Measurements from ENCODE around the gene MTMR3. TPM values are rescaled to one million over a fixed set of nuclear protein-coding genes. Genes with fewer than 3 reads are reported as not detected.

Gene MTMR3
- total RNA-seq, 6 experiments from 2014 or later = 14.5 to 19.2 (median 18.2) TPM

DNA sequence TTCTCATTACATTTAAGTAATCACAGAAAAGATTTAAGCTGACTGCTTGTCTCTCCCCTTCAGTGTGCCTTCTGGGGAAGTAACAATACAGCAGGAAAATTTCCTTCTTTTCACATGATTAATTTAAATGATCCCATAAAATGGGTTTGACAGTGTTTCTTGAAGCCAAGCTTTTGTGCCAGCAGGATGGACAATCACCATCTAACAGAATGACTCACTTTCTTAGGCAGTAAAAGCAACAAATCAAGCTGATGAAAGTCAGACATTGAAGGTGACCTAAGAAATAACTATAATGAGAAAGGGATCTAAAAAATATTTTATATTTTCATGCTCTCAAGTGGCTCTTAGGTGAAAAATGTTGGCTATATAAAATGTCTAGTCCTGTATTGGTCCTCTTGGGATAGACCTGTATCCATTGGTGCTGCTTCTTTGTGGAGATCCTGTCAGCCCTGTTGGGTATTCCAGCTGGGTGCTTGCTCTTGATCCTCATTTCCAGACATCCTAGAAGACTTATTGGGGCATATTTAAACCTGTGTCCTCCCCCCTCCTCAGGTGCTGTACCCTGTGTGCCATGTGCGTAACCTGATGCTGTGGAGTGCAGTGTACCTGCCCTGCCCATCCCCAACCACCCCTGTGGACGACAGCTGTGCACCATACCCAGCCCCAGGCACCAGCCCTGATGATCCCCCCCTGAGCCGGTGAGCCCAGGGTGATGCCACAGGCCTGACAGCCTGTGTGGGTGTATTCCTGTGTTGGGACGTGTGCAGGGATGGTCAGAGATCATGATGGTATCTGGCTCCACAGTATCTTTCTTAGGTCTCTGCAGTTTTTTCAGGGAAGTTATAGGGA lies 134.6 kb downstream of the MTMR3 start:
- intact Hi-C loops (cut with DNase I) = loop anchor here in 1 of 2 donors (10.0 kb wide), 1 partner anchor 67 kb away; the partner anchor contains the start of gene HORMAD2
- no peak for DNase-seq

DNA sequence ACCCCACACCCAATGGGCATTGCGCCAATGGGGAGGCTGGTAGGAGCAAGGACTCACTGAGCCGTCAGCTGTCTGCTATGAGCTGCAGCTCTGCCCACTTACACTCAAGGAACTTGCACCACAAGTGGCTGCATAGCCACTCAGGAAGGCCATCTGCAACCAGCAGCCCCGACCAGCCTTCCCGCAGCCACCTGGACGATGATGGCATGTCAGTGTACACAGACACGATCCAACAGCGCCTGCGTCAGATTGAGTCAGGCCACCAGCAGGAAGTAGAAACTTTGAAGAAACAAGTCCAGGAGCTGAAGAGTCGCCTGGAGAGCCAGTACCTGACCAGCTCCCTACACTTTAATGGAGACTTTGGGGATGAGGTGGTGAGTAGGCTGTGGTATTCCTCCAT lies 137.5 kb downstream of the MTMR3 start:
- 95% methylated on average over 4 of the region's 9 CpGs for WGBS (ENCODE audit: insufficient coverage, low coverage, low lambda C conversion rate, missing lambda C conversion rate)
- no peak for DNase-seq
- Histone ChIP-seq H3K4me1 (no peaks in the 10 kb centered on the region), H3K27ac (no peak overlapping the region), H3K9me3 (no peaks in the 10 kb centered on the region), H3K36me3 (peaks cover 5 to 88% (median 40%) of the 10 kb centered on the region in 4 donors), H3K4me3 (no peak overlapping the region), H3K27me3 (no peaks in the 10 kb centered on the region)
- TF ChIP-seq POLR2A (IDR thresholded peaks at IDR 0.05) = no peak
- TF ChIP-seq, protein P1, sequence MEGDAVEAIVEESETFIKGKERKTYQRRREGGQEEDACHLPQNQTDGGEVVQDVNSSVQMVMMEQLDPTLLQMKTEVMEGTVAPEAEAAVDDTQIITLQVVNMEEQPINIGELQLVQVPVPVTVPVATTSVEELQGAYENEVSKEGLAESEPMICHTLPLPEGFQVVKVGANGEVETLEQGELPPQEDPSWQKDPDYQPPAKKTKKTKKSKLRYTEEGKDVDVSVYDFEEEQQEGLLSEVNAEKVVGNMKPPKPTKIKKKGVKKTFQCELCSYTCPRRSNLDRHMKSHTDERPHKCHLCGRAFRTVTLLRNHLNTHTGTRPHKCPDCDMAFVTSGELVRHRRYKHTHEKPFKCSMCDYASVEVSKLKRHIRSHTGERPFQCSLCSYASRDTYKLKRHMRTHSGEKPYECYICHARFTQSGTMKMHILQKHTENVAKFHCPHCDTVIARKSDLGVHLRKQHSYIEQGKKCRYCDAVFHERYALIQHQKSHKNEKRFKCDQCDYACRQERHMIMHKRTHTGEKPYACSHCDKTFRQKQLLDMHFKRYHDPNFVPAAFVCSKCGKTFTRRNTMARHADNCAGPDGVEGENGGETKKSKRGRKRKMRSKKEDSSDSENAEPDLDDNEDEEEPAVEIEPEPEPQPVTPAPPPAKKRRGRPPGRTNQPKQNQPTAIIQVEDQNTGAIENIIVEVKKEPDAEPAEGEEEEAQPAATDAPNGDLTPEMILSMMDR (IDR thresholded peaks at IDR 0.05) = no peak
- ATAC-seq = peak in 1 of 4 donors; percentile 4
- intact Hi-C loops (cut with DNase I) = no loop called here

More for the DNA sequence above, 134.6 kb downstream of the MTMR3 start:
- WGBS (ENCODE audit: insufficient coverage, low coverage, low lambda C conversion rate, missing lambda C conversion rate) = 89% methylated on average over 2 of the region's 4 CpGs
- Histone ChIP-seq H3K4me1 (no peaks in the 10 kb centered on the region), H3K36me3 (peaks cover 5 to 87% (median 38%) of the 10 kb centered on the region in 4 donors), H3K27ac (no peak overlapping the region), H3K27me3 (no peaks in the 10 kb centered on the region), H3K9me3 (no peaks in the 10 kb centered on the region), H3K4me3 (no peak overlapping the region)
- TF ChIP-seq, protein P1 (IDR thresholded peaks at IDR 0.05) = no peak
- no peak for TF ChIP-seq POLR2A (IDR thresholded peaks at IDR 0.05)
- peak in 1 of 4 donors; percentile 18 for ATAC-seq

DNA sequence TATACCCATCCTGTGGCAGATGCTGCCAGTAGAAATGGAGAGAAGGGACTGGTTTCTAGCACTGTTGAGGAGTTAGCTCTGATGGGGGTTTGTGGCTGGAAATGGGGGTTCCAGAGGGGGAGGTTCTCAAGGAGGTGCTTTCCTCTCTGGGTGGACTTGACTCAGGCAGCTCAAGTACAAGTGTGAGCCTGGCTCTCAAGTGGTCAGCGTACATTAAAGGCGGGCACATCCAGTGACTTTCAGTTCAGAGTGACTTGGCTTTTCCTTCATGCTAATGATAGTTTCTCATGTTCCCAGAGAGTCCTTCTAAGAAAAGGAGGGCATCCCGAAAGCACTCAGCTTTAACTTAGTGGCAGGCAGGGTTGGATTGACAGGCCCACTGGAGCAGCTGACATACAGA lies 138.4 kb downstream of the MTMR3 start:
- intact Hi-C loops (cut with DNase I) = no loop called here
- DNase-seq (no peak), ATAC-seq (no peak)
- no peaks in the 10 kb centered on the region for H3K27me3 ChIP-seq
- no peak overlapping the region for H3K27ac ChIP-seq
- H3K4me1 ChIP-seq = no peaks in the 10 kb centered on the region
- WGBS (ENCODE audit: insufficient coverage, low coverage, low lambda C conversion rate, missing lambda C conversion rate) = 100% methylated on average over 1 of the region's 3 CpGs
- no peak for TF ChIP-seq POLR2A (IDR thresholded peaks at IDR 0.05)
- TF ChIP-seq, protein P1 (IDR thresholded peaks at IDR 0.05) = no peak
- H3K36me3 ChIP-seq = peaks cover 5 to 87% (median 38%) of the 10 kb centered on the region in 4 donors
- H3K4me3 ChIP-seq = no peak overlapping the region
- no peaks in the 10 kb centered on the region for H3K9me3 ChIP-seq

DNA sequence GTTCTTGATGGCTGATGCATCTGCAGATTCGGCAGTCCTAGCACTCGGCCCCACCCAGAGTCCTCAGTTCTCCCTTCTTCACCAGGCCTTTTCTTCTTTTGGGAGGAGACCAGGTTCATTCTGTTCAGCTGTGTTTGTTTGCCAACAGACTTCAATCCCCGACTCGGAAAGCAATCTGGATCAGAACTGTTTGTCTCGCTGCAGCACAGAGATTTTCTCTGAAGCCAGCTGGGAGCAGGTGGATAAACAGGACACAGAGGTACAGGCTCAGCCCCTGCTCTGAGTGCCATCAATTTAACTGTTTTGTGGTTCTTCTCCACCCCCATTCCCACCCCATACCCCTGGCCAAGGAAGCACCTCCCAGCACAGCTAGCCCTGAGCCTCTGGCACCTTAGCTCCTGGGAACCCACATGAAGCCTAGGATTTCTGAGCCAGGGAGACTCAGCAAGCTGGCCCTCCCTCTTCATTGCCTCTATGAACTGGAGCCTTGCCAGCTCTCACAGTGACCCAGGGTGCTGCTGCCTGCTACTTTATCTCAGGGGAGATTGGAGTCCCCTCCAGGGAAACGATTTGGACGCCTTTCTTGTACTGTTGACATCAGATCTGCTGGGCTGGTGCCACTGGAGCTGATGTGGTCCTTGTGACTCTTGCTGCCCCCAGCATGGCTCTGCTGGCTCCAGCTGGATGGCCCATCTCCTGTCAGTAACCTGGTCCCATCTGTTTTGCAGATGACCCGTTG lies 139.1 kb downstream of the MTMR3 start:
- TF ChIP-seq, protein P1 (IDR thresholded peaks at IDR 0.05) = no peak
- no peak for TF ChIP-seq POLR2A (IDR thresholded peaks at IDR 0.05)
- 69% methylated on average over 5 of the region's 8 CpGs for WGBS (ENCODE audit: insufficient coverage, low coverage, low lambda C conversion rate, missing lambda C conversion rate)
- DNase-seq = no peak
- no peak overlapping the region for H3K4me3 ChIP-seq
- no peaks in the 10 kb centered on the region for H3K27me3 ChIP-seq
- peaks cover 2 to 86% (median 34%) of the 10 kb centered on the region in 4 donors for H3K36me3 ChIP-seq
- ATAC-seq = peak in 1 of 4 donors; percentile 7
- intact Hi-C loops (cut with DNase I) = no loop called here
- H3K27ac ChIP-seq = no peak overlapping the region
- no peaks in the 10 kb centered on the region for H3K4me1 ChIP-seq
- no peaks in the 10 kb centered on the region for H3K9me3 ChIP-seq

Data from right lobe of liver (tissue), 6 donors.